Tibial artery (tissue), 4 donors: ENCODE measurements around the gene RNF11.

ENCODE experiments used
- DNase-seq, 2 donors: peaks; one replicate each; pipeline ENCODE4 v3.0.0-alpha.2; 2019
- H3K27ac ChIP-seq, 2 donors: fragments of 200-600 bp; sonication (generic) in 1 of 2; 1 replicate in 1 of 2; 2 replicates in 1 of 2; pipeline ENCODE4 v1.5.1; 2018 to 2019; ENCODE audit warnings: mild to moderate bottlenecking in 1 of 2
- H3K27me3 ChIP-seq, 2 donors: fragments of 200-600 bp; sonication (generic) in 1 of 2; one replicate each; pipeline versions ENCODE4 v1.5.1 to v1.6.0; 2016 to 2019
- H3K36me3 ChIP-seq, 3 donors: fragments of 200-600 bp; sonication (generic) in 2 of 3; one replicate each; pipeline ENCODE4 v1.5.1; 2016 to 2019; ENCODE audit warnings: mild to moderate bottlenecking in 2 of 3
- H3K4me1 ChIP-seq, 4 donors: fragments of 200-600 bp; sonication (generic) in 2 of 4; 1 replicate in 3 of 4; 2 replicates in 1 of 4; pipeline ENCODE4 v1.5.1; 2016 to 2019
- H3K4me3 ChIP-seq, 2 donors: fragments of 200-600 bp; sonication (generic) in 1 of 2; 1 replicate in 1 of 2; 2 replicates in 1 of 2; pipeline ENCODE4 v1.5.1; 2018 to 2019; ENCODE audit warnings: mild to moderate bottlenecking in 2 of 2
- H3K9me3 ChIP-seq, 3 donors: fragments of 200-600 bp; sonication (generic) in 1 of 3; one replicate each; pipeline ENCODE4 v1.5.1; 2016 to 2019
- intact Hi-C: fragments of 100-400 bp; cut with DNase I; formaldehyde crosslinking; loops from one replicate; pipeline ENCODE4 v1.15.0; 2023; ENCODE audit warnings: low total_unique reads
- TF ChIP-seq, protein P1 (sequence below), 2 experiments: fragments of 200-600 bp in 1 of 2; fragments of 450-650 bp in 1 of 2; IDR thresholded peaks; one replicate each; pipeline ENCODE4 v1.5.1; 2017 to 2019; ENCODE audit warnings: antibody characterized with exemption in 2 of 2, mild to moderate bottlenecking in 1 of 2, moderate library complexity in 1 of 2

Gene RNF11

DNA sequence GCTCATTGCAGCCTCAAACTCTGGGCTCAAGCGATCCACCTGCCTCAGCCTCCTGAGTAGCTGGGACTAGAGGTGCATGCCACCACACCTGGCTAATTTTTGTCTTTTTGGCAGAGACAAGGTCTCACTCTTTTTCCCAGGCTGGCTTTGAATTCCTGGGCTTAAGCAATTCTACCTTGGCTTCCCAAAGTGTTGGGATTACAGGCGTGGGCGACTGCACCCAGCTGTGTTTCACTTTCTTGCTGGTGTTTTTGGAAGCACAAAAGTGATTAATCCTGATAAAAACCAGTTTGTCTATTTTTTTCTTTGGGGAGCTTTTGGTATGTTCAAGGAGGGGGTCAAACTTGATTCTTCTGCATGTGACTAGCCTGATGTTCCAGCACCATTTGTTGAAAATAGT is 19.3 kb downstream of the RNF11 start:
- intact Hi-C loops: no loop called here
- H3K4me1 ChIP-seq: peaks cover 0 to 66% (median 30%) of the 10 kb centered on the region in 4 donors
- TF ChIP-seq, protein P1, sequence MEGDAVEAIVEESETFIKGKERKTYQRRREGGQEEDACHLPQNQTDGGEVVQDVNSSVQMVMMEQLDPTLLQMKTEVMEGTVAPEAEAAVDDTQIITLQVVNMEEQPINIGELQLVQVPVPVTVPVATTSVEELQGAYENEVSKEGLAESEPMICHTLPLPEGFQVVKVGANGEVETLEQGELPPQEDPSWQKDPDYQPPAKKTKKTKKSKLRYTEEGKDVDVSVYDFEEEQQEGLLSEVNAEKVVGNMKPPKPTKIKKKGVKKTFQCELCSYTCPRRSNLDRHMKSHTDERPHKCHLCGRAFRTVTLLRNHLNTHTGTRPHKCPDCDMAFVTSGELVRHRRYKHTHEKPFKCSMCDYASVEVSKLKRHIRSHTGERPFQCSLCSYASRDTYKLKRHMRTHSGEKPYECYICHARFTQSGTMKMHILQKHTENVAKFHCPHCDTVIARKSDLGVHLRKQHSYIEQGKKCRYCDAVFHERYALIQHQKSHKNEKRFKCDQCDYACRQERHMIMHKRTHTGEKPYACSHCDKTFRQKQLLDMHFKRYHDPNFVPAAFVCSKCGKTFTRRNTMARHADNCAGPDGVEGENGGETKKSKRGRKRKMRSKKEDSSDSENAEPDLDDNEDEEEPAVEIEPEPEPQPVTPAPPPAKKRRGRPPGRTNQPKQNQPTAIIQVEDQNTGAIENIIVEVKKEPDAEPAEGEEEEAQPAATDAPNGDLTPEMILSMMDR (IDR thresholded peaks at IDR 0.05): no peak

DNA sequence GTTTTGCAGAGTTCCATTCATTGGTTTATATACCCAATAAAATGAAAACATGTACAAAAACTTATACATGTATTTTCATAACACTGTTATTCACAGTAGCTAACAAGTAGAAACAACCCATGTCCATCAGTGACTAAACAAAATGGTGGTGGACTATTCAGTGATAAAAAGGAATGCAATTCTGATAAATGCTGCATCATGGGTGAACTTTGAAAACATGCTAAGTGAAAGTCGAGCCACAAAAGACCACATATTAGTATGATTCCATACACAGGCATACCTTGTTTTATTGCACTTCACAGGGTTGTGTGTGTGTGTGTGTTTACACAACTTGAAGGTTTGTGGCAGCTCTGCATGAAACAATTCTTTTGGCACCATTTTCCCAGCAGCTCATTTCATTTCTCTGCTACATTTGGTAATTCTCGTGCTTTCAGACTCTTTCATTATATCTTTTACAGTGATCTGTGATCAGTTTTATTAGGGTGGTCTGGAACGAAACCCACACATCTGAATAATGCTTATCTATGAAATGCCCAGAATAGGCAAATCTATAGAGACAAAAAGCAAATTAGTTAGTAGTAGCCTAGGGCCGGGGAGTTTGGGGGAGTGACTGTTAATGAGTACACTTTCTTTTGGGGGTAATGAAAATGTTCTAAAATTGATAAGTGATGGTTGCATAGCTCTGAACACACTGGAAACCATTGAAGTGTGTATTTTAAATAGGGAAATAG is 27.2 kb downstream of the RNF11 start:
- Histone ChIP-seq H3K27ac (peak overlapping the region in 1 of 2 donors; percentile 27), H3K9me3 (no peaks in the 10 kb centered on the region), H3K4me1 (peaks cover 0 to 97% (median 63%) of the 10 kb centered on the region in 4 donors), H3K36me3 (no peaks in the 10 kb centered on the region), H3K27me3 (no peaks in the 10 kb centered on the region), H3K4me3 (no peak overlapping the region)
- TF ChIP-seq, protein P1 (IDR thresholded peaks at IDR 0.05): no peak
- DNase-seq: no peak
- intact Hi-C loops: no loop called here

More for the DNA sequence above, 19.3 kb downstream of the RNF11 start:
- DNase-seq: no peak
- Histone ChIP-seq H3K27ac (peak overlapping the region in 1 of 2 donors; percentile 8), H3K36me3 (no peaks in the 10 kb centered on the region), H3K9me3 (no peaks in the 10 kb centered on the region), H3K27me3 (no peaks in the 10 kb centered on the region), H3K4me3 (no peak overlapping the region)

DNA sequence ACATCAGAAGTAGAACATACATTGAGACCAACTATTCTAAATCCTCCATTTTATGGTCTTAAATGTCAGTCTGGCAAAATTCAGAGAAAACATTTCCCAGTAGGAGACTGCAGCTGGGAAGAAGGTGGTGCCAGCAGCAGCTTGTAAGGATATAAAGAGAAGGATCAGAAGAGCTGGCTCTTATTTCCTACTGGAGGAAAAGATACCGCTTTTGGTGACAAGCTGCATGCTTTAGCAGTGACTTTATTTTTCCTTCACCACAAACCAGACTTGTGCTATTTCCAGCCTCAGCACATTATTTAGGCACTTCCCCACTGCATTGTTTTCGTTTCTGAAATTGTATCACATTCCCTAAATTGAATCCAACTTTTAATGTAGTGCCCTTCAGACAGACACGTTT is 28.4 kb downstream of the RNF11 start:
- H3K27me3 ChIP-seq: no peaks in the 10 kb centered on the region
- TF ChIP-seq, protein P1 (IDR thresholded peaks at IDR 0.05): no peak
- no peaks in the 10 kb centered on the region for H3K9me3 ChIP-seq
- no peak for DNase-seq
- peaks cover 0 to 97% (median 65%) of the 10 kb centered on the region in 4 donors for H3K4me1 ChIP-seq
- peak overlapping the region in 1 of 2 donors; percentile 4 for H3K4me3 ChIP-seq
- H3K36me3 ChIP-seq: no peaks in the 10 kb centered on the region
- intact Hi-C loops: no loop called here
- peak overlapping the region; percentile 56 to 61 for H3K27ac ChIP-seq

DNA sequence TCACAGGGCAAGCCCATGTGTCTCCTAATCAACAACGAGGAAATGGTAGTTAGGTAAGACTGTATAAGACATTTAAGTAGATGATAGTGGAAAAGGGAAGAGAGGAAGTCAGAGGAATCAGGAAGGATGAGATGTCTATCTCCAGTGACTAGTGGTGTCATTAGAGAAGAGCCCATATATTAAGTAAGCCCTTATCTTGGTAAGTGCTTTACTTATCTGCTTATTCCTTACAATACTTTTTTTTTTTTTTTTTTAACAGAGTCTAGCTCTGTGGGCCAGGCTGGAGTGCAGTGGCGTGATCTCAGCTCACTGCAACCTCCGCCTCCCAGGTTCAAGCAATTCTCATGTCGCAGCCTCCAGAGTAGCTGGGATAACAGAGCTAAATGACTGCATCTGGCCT is 29.5 kb downstream of the RNF11 start:
- Histone ChIP-seq H3K4me1 (peaks cover 0 to 100% (median 70%) of the 10 kb centered on the region in 4 donors), H3K9me3 (no peaks in the 10 kb centered on the region), H3K27me3 (no peaks in the 10 kb centered on the region), H3K27ac (peak overlapping the region in 1 of 2 donors; percentile 17), H3K4me3 (no peak overlapping the region), H3K36me3 (no peaks in the 10 kb centered on the region)
- TF ChIP-seq, protein P1 (IDR thresholded peaks at IDR 0.05): no peak
- no peak for DNase-seq
- intact Hi-C loops: no loop called here

DNA sequence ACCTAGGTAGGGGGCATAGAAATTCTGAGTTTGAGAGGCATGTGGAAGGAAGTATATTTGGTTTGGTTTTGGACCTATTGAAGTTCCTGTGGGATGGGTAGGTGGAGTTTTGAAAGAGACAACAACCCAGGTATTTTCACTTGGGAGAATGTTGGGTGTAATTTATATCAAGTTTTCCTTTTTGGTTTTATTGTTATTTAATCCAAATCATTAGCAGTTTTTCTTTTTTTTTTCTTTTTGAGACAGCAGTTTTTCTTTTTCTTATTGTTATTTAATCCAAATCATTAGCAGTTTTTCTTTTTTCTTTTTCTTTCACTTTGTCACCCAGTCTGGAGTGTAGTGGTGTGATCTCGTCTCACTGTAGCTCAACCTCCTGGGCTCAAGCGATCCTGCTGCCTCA is 30.1 kb downstream of the RNF11 start:
- no peak for DNase-seq
- TF ChIP-seq, protein P1 (IDR thresholded peaks at IDR 0.05): no peak
- intact Hi-C loops: no loop called here
- Histone ChIP-seq H3K9me3 (no peaks in the 10 kb centered on the region), H3K4me1 (peaks cover 0 to 100% (median 70%) of the 10 kb centered on the region in 4 donors), H3K27ac (peak overlapping the region; percentile 10 to 17), H3K36me3 (peaks cover 0 to 1% (median 0%) of the 10 kb centered on the region in 3 donors), H3K27me3 (no peaks in the 10 kb centered on the region), H3K4me3 (no peak overlapping the region)
